ENCODE results near the gene ADCK2. TPM values are rescaled to one million over a fixed set of nuclear protein-coding genes. Genes with fewer than 3 reads are reported as not detected.
"Not testable (repeated sequence)": the region's sequence is repeated elsewhere in the genome, so short reads cannot be mapped to it uniquely, and the experiment has no call there.

Gene ADCK2
- total and polyA plus RNA-seq, 2 donors: 15.6 to 17.2 TPM

DNA sequence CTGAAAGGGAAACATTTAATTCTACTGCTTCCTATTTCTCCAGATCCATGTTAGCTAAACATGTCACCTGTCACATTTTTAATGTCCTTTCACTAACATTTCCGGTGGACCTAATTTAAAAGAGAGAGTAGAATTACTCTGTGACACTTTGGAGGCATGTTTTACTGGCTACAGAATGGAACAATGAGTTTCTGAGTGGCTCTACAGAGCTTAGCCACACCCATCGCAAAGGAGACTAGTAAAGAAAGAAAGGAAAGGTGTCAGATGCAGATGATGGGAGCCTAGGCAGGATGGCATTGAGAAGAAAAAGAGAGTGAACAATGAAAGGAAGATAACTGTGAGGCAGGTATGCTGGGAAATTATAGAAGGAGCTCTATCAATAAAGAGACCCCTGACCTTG is 59.7 kb downstream of the ADCK2 start:
- WGBS: 85% methylated on average over 2 of the region's 2 CpGs
- H3K4me1 ChIP-seq (ENCODE audit: insufficient read depth): no peaks in the 10 kb centered on the region
- no peak overlapping the region for H3K4me3 ChIP-seq (ENCODE audit: low read depth, low read length)
- no peak overlapping the region for H3K27ac ChIP-seq (ENCODE audit: low read depth)
- peaks cover 5% of the 10 kb centered on the region for H3K36me3 ChIP-seq (ENCODE audit: insufficient read depth)
- DNase-seq (ENCODE audit: extremely low spot score): no peak

DNA sequence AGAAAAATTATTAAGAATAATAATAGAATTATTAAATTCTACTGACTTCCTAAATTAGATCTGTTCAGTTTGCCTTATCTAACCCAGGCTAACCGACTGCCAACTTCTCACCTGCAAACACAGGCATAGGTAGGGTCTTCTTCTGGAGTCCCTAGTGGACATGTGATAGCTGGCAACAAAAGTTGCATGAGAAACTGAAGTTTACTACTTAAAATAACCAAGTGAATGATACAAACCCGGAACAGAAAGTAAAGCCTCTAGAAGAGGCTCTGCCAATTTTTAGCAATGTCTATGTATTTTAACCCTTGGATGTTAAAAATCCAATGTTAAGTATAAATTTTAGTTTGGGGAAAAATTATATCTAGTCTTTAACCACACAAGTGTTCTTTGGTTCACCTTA is 61.4 kb downstream of the ADCK2 start:
- 56% methylated on average over 2 of the region's 2 CpGs for WGBS
- Histone ChIP-seq H3K36me3 (ENCODE audit: insufficient read depth) (peaks cover 2% of the 10 kb centered on the region), H3K4me3 (ENCODE audit: low read depth, low read length) (no peak overlapping the region), H3K4me1 (ENCODE audit: insufficient read depth) (no peaks in the 10 kb centered on the region), H3K27ac (ENCODE audit: low read depth) (no peak overlapping the region)
- no peak for DNase-seq (ENCODE audit: extremely low spot score)

DNA sequence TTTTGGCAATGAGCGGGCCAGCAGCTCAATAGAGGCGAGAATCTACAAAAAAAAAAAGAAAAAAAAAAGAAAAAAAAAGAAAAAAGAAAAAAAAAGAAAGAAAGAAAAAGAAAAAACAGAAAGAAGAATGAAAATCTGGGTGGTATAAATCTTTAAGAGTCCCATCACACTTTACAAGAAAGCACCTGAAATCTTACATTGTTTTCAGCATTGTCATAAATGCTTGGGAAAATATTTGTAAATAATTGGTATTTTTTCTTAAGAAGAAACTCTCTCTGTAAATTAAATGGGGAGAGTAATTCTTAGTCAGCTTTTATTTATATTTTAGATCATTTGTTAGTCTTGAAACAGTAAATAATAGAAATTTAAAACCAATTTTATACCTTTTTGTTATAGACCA is 62.0 kb downstream of the ADCK2 start:
- no peak for DNase-seq (ENCODE audit: extremely low spot score)
- 91% methylated on average over 2 of the region's 2 CpGs for WGBS
- Histone ChIP-seq H3K4me3 (ENCODE audit: low read depth, low read length) (no peak overlapping the region), H3K4me1 (ENCODE audit: insufficient read depth) (no peaks in the 10 kb centered on the region), H3K36me3 (ENCODE audit: insufficient read depth) (peaks cover 5% of the 10 kb centered on the region), H3K27ac (ENCODE audit: low read depth) (no peak overlapping the region)

DNA sequence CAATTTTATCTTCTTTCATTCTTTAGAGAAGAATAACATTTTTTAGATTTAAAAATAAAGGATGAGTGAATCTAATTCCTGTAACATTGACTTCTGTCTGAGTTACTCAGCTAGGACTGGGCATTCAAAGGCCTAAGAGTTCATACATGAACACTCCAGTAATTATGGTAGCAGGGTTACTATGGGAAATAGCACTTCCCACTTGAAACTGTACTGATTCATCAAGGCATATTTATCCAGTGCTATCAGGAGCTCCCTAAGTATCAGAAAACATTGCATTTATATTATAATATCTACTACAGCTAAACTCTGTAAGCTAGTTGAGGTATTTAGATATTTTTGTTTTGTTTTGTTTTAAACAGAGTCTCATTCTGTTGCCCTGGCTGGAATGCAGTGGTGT is 65.5 kb downstream of the ADCK2 start:
- DNase-seq (ENCODE audit: extremely low spot score): no peak
- H3K27ac ChIP-seq (ENCODE audit: low read depth): no peak overlapping the region
- no peak overlapping the region for H3K4me3 ChIP-seq (ENCODE audit: low read depth, low read length)
- H3K36me3 ChIP-seq (ENCODE audit: insufficient read depth): peaks cover 8% of the 10 kb centered on the region
- no peaks in the 10 kb centered on the region for H3K4me1 ChIP-seq (ENCODE audit: insufficient read depth)

DNA sequence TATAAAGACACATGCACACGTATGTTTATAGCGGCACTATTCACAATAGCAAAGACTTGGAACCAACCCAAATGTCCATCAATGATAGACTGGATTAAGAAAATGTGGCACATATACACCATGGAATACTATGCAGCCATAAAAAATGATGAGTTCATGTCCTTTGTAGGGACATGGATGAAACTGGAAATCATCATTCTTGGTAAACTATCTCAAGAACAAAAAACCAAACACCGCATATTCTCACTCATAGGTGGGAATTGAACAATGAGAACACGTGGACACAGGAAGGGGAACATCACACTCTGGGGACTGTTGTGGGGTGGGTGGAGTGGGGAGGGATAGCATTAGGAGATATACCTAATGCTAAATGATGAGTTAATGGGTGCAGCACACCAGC is 70.5 kb downstream of the ADCK2 start:
- not testable (repeated sequence) for H3K4me1 ChIP-seq (ENCODE audit: insufficient read depth); DNase-seq (ENCODE audit: extremely low spot score); H3K4me3 ChIP-seq (ENCODE audit: low read depth, low read length); H3K27ac ChIP-seq (ENCODE audit: low read depth); H3K36me3 ChIP-seq (ENCODE audit: insufficient read depth)
- 92% methylated on average over 2 of the region's 4 CpGs for WGBS

DNA sequence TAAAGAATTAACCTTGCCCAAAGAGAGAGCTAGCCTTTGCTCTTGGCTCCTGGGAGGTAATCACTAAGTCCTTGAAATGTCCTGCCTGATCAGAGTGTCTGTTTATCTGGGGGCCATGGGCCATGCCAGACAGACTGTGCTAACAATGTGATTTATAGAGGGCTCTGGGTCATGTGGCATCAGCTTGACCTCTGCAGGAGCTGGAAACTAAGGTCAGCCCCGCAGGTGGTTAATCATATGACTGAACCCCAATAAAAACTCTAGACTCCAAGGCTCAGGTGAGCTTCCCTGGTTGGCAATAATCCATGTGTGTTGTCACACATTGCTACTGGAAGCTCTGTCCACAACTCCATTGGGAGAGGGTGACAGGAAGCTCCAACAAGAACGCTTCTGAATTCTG is 71.3 kb downstream of the ADCK2 start:
- Histone ChIP-seq H3K27ac (ENCODE audit: low read depth) (no peak overlapping the region), H3K36me3 (ENCODE audit: insufficient read depth) (peaks cover 6% of the 10 kb centered on the region), H3K4me1 (ENCODE audit: insufficient read depth) (no peaks in the 10 kb centered on the region), H3K4me3 (ENCODE audit: low read depth, low read length) (no peak overlapping the region)
- no peak for DNase-seq (ENCODE audit: extremely low spot score)
- WGBS: 71% methylated on average over 2 of the region's 2 CpGs

Small RNA genes within 50 kb of the gene (small RNA-seq; reads per million reads assigned to genes)
- gene RN7SL771P: not detected

Other genes starting within 250 kb of the ADCK2 start
- gene MKRN1, start 193.4 kb upstream of the ADCK2 start, total RNA-seq: 68.4 TPM
- 65.0 TPM for gene MKRN1, start 193.4 kb upstream of the ADCK2 start, polyA plus RNA-seq
- 34.4 TPM for gene DENND2A, start 32.1 kb upstream of the ADCK2 start, total RNA-seq
- gene DENND2A, start 32.1 kb upstream of the ADCK2 start, polyA plus RNA-seq: 16.9 TPM
- 90.2 TPM for gene NDUFB2, start 23.8 kb downstream of the ADCK2 start, total RNA-seq
- 269 TPM for gene NDUFB2, start 23.8 kb downstream of the ADCK2 start, polyA plus RNA-seq

Measured in urinary bladder (tissue), 4 donors.